WTC11 (cell line): ENCODE results near the gene ZNRF3. TPM values are rescaled to one million over a fixed set of nuclear protein-coding genes. Genes with fewer than 3 reads are reported as not detected.

ENCODE experiments used
- ATAC-seq: fragments of 200-7000 bp; cut with Tn5 transposase; 2 replicates; pipeline ENCODE4 v1.10.0; 2021; ENCODE audit warnings: mild to moderate bottlenecking, moderate library complexity
- CTCF ChIA-PET: fragments of 300-600 bp; sonication (Branson Sonifier 250); formaldehyde crosslinking; loops from one replicate; lab custom pipeline; 2021; ENCODE audit warnings: antibody characterized with exemption; lab: Charles Lee
- POLR2A ChIA-PET: fragments of 350-600 bp; sonication (Branson Sonifier 250); formaldehyde crosslinking; loops from one replicate; lab custom pipeline; 2021; ENCODE audit warnings: antibody characterized with exemption; lab: Charles Lee
- DNase-seq: peaks from one replicate; pipeline ENCODE4 v3.0.0; 2021; ENCODE audit warnings: low spot score
- H3K27ac Mint-ChIP-seq: 2 replicates; pipeline ENCODE4 v1.8.0; 2021; ENCODE audit warnings: mixed read lengths
- H3K27me3 Mint-ChIP-seq: 2 replicates; pipeline ENCODE4 v1.8.0; 2021; ENCODE audit warnings: low read depth, mild to moderate bottlenecking, moderate library complexity, mixed read lengths
- H3K36me3 Mint-ChIP-seq: 2 replicates; pipeline ENCODE4 v1.8.0; 2021; ENCODE audit warnings: mixed read lengths
- H3K4me1 Mint-ChIP-seq: 2 replicates; pipeline ENCODE4 v1.8.0; 2022; ENCODE audit warnings: mixed read lengths
- H3K4me3 Mint-ChIP-seq: 2 replicates; pipeline ENCODE4 v1.8.0; 2021; ENCODE audit warnings: mild to moderate bottlenecking, moderate library complexity, mixed read lengths
- H3K9me3 Mint-ChIP-seq: 2 replicates; pipeline ENCODE4 v1.8.0; 2021; ENCODE audit warnings: mixed read lengths
- AR ChIP-seq: fragments of 250-450 bp; sonication (Bioruptor Pico); IDR thresholded peaks from 2 replicates; pipeline ENCODE4 v1.9.0; 2021; ENCODE audit warnings: mild to moderate bottlenecking
- ARID4B ChIP-seq: sonication (generic); formaldehyde crosslinking; IDR thresholded peaks from 2 replicates; pipeline ENCODE4 v1.8.0; 2023; ENCODE audit warnings: missing genetic modification reagents, mild to moderate bottlenecking, borderline replicate concordance
- ATF1 ChIP-seq: sonication (generic); formaldehyde crosslinking; IDR thresholded peaks from 2 replicates; pipeline ENCODE4 v1.8.1; 2023; ENCODE audit warnings: mild to moderate bottlenecking, moderate library complexity, missing genetic modification reagents
- CBFB ChIP-seq: sonication (generic); formaldehyde crosslinking; IDR thresholded peaks from 2 replicates; pipeline ENCODE4 v1.8.1; 2022; ENCODE audit warnings: mild to moderate bottlenecking, low read depth, missing genetic modification reagents
- CREM ChIP-seq: sonication (generic); formaldehyde crosslinking; IDR thresholded peaks from 2 replicates; pipeline ENCODE4 v1.8.1; 2022; ENCODE audit warnings: mild to moderate bottlenecking, missing genetic modification reagents, moderate library complexity
- CTCF ChIP-seq: fragments of 200-600 bp; IDR thresholded peaks from 2 replicates; pipeline ENCODE4 v1.8.0; 2022; ENCODE audit warnings: antibody characterized with exemption
- ESRRA ChIP-seq: sonication (generic); formaldehyde crosslinking; IDR thresholded peaks from 2 replicates; pipeline ENCODE4 v1.8.1; 2022; ENCODE audit warnings: mild to moderate bottlenecking, missing genetic modification reagents, borderline replicate concordance
- FOXK1 ChIP-seq: sonication (generic); formaldehyde crosslinking; IDR thresholded peaks from 2 replicates; pipeline ENCODE4 v1.8.0; 2022; ENCODE audit warnings: mild to moderate bottlenecking, moderate library complexity, missing genetic modification reagents
- FOXP1 ChIP-seq: sonication (generic); formaldehyde crosslinking; IDR thresholded peaks from 2 replicates; pipeline ENCODE4 v1.8.0; 2022; ENCODE audit warnings: missing genetic modification reagents, mild to moderate bottlenecking, moderate library complexity, borderline replicate concordance
- GABPB1 ChIP-seq: sonication (generic); formaldehyde crosslinking; IDR thresholded peaks from 2 replicates; pipeline ENCODE4 v1.8.1; 2023; ENCODE audit warnings: mild to moderate bottlenecking, missing genetic modification reagents
- HMGA2 ChIP-seq: fragments of 250-450 bp; sonication (Bioruptor Pico); IDR thresholded peaks from 2 replicates; pipeline ENCODE4 v1.4.0; 2021; ENCODE audit warnings: mild to moderate bottlenecking, moderate library complexity
- IRF2 ChIP-seq: sonication (generic); formaldehyde crosslinking; IDR thresholded peaks from 2 replicates; pipeline ENCODE4 v1.8.0; 2022; ENCODE audit warnings: low read depth, missing genetic modification reagents, borderline replicate concordance
- KAT7 ChIP-seq: sonication (generic); formaldehyde crosslinking; IDR thresholded peaks from 2 replicates; pipeline ENCODE4 v1.8.1; 2023; ENCODE audit warnings: missing genetic modification reagents, mild to moderate bottlenecking, borderline replicate concordance
- NFYB ChIP-seq: sonication (generic); formaldehyde crosslinking; conservative IDR thresholded peaks from 2 replicates; pipeline ENCODE4 v1.8.0; 2022; ENCODE audit warnings: low read depth, missing genetic modification reagents
- OVOL2 ChIP-seq: fragments of 250-450 bp; sonication (Bioruptor Pico); IDR thresholded peaks from 2 replicates; pipeline ENCODE4 v1.9.0; 2021; ENCODE audit warnings: mild to moderate bottlenecking, borderline replicate concordance
- PRRX2 ChIP-seq: fragments of 250-450 bp; sonication (Bioruptor Pico); IDR thresholded peaks from 2 replicates; pipeline ENCODE4 v1.8.0; 2021; ENCODE audit warnings: mild to moderate bottlenecking
- SP1 ChIP-seq: sonication (generic); formaldehyde crosslinking; conservative IDR thresholded peaks from 2 replicates; pipeline ENCODE4 v1.8.1; 2022; ENCODE audit warnings: missing genetic modification reagents
- TEAD4 ChIP-seq: sonication (generic); formaldehyde crosslinking; IDR thresholded peaks from 2 replicates; pipeline ENCODE4 v1.8.0; 2022; ENCODE audit warnings: mild to moderate bottlenecking, missing genetic modification reagents
- TP53 ChIP-seq: sonication (generic); formaldehyde crosslinking; IDR thresholded peaks from 2 replicates; pipeline ENCODE4 v1.8.1; 2023; ENCODE audit warnings: mild to moderate bottlenecking, missing genetic modification reagents
- ZMAT4 ChIP-seq: fragments of 250-450 bp; sonication (Bioruptor Pico); IDR thresholded peaks from 2 replicates; pipeline ENCODE4 v1.9.0; 2021; ENCODE audit warnings: mild to moderate bottlenecking
- ZNF263 ChIP-seq: sonication (generic); formaldehyde crosslinking; IDR thresholded peaks from 2 replicates; pipeline ENCODE4 v1.8.1; 2022; ENCODE audit warnings: low read depth, mild to moderate bottlenecking, moderate library complexity, missing genetic modification reagents
- ZNF416 ChIP-seq: fragments of 250-450 bp; sonication (Bioruptor Pico); IDR thresholded peaks from 2 replicates; pipeline ENCODE4 v1.9.0; 2021; ENCODE audit warnings: mild to moderate bottlenecking, inconsistent platforms
- ZNF423 ChIP-seq: fragments of 250-450 bp; sonication (Bioruptor Pico); IDR thresholded peaks from 2 replicates; pipeline ENCODE4 v2.1.2; 2022; ENCODE audit warnings: mild to moderate bottlenecking, moderate library complexity
- ZNF671 ChIP-seq: fragments of 250-450 bp; sonication (Bioruptor Pico); IDR thresholded peaks from 2 replicates; pipeline ENCODE4 v1.8.0; 2021; ENCODE audit warnings: mild to moderate bottlenecking
- ZSCAN18 ChIP-seq: fragments of 250-450 bp; sonication (Bioruptor Pico); IDR thresholded peaks from 2 replicates; pipeline ENCODE4 v2.1.2; 2022; ENCODE audit warnings: mild to moderate bottlenecking, moderate library complexity
- total RNA-seq: library from RNA; stranded (reverse); gene quantifications from 3 replicates; pipeline ENCODE4 v1.2.3, GENCODE V29; 2021

The ZNRF3 gene
- total RNA-seq, 1 experiment from 2014 or later: 25.4 TPM

GRCh38 chr22:28864878-28865596 is 18.3 kb upstream of the ZNRF3 start:
- no peak for DNase-seq
- ChIA-PET CTCF (interaction anchor here (1.0 kb wide), 1 partner anchor 176 kb away, joined by 3 read pairs; no protein-coding TSS in a partner anchor), POLR2A (no interaction called here)
- Mint-ChIP-seq H3K9me3 (no peaks in the 10 kb centered on the region), H3K36me3 (no peaks in the 10 kb centered on the region), H3K4me3 (no peak overlapping the region), H3K27me3 (no peaks in the 10 kb centered on the region), H3K27ac (no peak overlapping the region)
- ATAC-seq: no peak
- TF ChIP-seq OVOL2: no peak
- TF ChIP-seq ZSCAN18 (CRISPR knock-in tag): no peak
- no peak for TF ChIP-seq ZNF423 (CRISPR knock-in tag)
- TF ChIP-seq GABPB1: peak; percentile 21; the same call in 1 of the 2 replicates
- TF ChIP-seq ESRRA (CRISPR knock-in tag): no peak
- TF ChIP-seq, all 79 proteins: peak for 1
- no peaks in the 10 kb centered on the region for H3K4me1 Mint-ChIP-seq

- ATAC-seq: no peak
- ChIA-PET CTCF (interaction anchor here (1.0 to 1.9 kb wide), 3 partner anchors 12 to 287 kb away, joined by 3 to 16 read pairs (median 5); no protein-coding TSS in a partner anchor), POLR2A (no interaction called here)
These were observed 16.2 kb upstream of the ZNRF3 start for GRCh38 chr22:28867191-28867590.

More at GRCh38 chr22:28867191-28867590, 16.2 kb upstream of the ZNRF3 start:
- no peaks in the 10 kb centered on the region for H3K4me1 Mint-ChIP-seq
- H3K36me3 Mint-ChIP-seq: no peaks in the 10 kb centered on the region
- H3K4me3 Mint-ChIP-seq: no peak overlapping the region
- no peak overlapping the region for H3K27ac Mint-ChIP-seq
- H3K27me3 Mint-ChIP-seq: no peaks in the 10 kb centered on the region
- no peaks in the 10 kb centered on the region for H3K9me3 Mint-ChIP-seq
- DNase-seq: no peak
- no peak for TF ChIP-seq AR
- TF ChIP-seq CTCF: no peak
- TF ChIP-seq ZNF263 (CRISPR knock-in tag): no peak
- no peak for TF ChIP-seq ZMAT4 (CRISPR knock-in tag)
- no peak for TF ChIP-seq TP53 (CRISPR knock-in tag)
- no peak for TF ChIP-seq SP1 (CRISPR knock-in tag)
- no peak for TF ChIP-seq ZNF671 (CRISPR knock-in tag)
- TF ChIP-seq ZNF416 (CRISPR knock-in tag): no peak
- no peak for TF ChIP-seq IRF2 (CRISPR knock-in tag)
- TF ChIP-seq NFYB (CRISPR knock-in tag): no peak
- no peak for TF ChIP-seq TEAD4 (CRISPR knock-in tag)
- no peak for TF ChIP-seq CBFB (CRISPR knock-in tag)
- no peak for TF ChIP-seq KAT7 (CRISPR knock-in tag)
- TF ChIP-seq FOXP1 (CRISPR knock-in tag): no peak
- no peak for TF ChIP-seq ATF1 (CRISPR knock-in tag)
- TF ChIP-seq FOXK1 (CRISPR knock-in tag): no peak
- no peak for TF ChIP-seq CREM (CRISPR knock-in tag)
- TF ChIP-seq HMGA2 (CRISPR knock-in tag): no peak
- no peak for TF ChIP-seq PRRX2 (CRISPR knock-in tag)
- no peak for TF ChIP-seq ARID4B (CRISPR knock-in tag)
